IMR-90 (cell line): ENCODE data around the gene VAV3. TPM values are rescaled to one million over a fixed set of nuclear protein-coding genes. Genes with fewer than 3 reads are reported as not detected.

Experiments used
- ATAC-seq: fragments of 200-7000 bp; cut with Tn5 transposase; 2 replicates; pipeline ENCODE4 v1.9.1; 2020; ENCODE audit warnings: low read depth, mild to moderate bottlenecking, moderate library complexity
- BruUV-seq: library from RNA; stranded (reverse); fragments of 400-500 nt; replicated peaks from 2 replicates; lab custom pipeline; 2021; lab: Mats Ljungman, UMichigan
- CTCF ChIA-PET: fragments of 300-600 bp; formaldehyde crosslinking; extraction: SDS; loops from one replicate; lab custom pipeline; 2021; ENCODE audit warnings: antibody characterized with exemption; lab: Yijun Ruan, JAX
- POLR2A ChIA-PET: fragments of 300-600 bp; sonication (Branson Sonifier 250); formaldehyde crosslinking; loops from one replicate; lab custom pipeline; 2022; ENCODE audit warnings: antibody characterized with exemption; ENCODE audit not compliant: unreplicated experiment; lab: Charles Lee
- DNase-seq: peaks from one replicate; pipeline ENCODE4 v3.0.0; 2013
- H2AFZ ChIP-seq: replicated peaks from 2 replicates; pipeline ENCODE3; 2013; ENCODE audit warnings: low read length, mild to moderate bottlenecking; ENCODE audit not compliant: poor library complexity
- H2AK5ac ChIP-seq: 2 replicates; pipeline ENCODE4 v1.6.1; 2013; ENCODE audit warnings: low read depth, low read length, inconsistent platforms
- H2AK9ac ChIP-seq: replicated peaks from 2 replicates; pipeline ENCODE3; 2013; ENCODE audit warnings: mild to moderate bottlenecking, low read depth, low read length, moderate library complexity; ENCODE audit not compliant: poor library complexity
- H2BK120ac ChIP-seq: 2 replicates; pipeline ENCODE4 v1.6.1; 2013; ENCODE audit warnings: low read depth, low read length, inconsistent platforms
- H2BK15ac ChIP-seq: 3 replicates; pipeline ENCODE4 v1.6.1; 2013; ENCODE audit warnings: low read depth, low read length, inconsistent platforms
- H2BK20ac ChIP-seq: 2 replicates; pipeline ENCODE4 v1.6.1; 2013; ENCODE audit warnings: low read depth, mild to moderate bottlenecking, inconsistent platforms, low read length, moderate library complexity
- H2BK5ac ChIP-seq: 2 replicates; pipeline ENCODE4 v1.6.1; 2013; ENCODE audit warnings: mild to moderate bottlenecking, low read depth, low read length, inconsistent platforms; ENCODE audit not compliant: poor library complexity, severe bottlenecking
- H3K14ac ChIP-seq: replicated peaks from 2 replicates; pipeline ENCODE4 v1.6.1; 2013; ENCODE audit warnings: low read depth, low read length, inconsistent platforms
- H3K18ac ChIP-seq: 2 replicates; pipeline ENCODE4 v1.6.1; 2013; ENCODE audit warnings: low read depth, low read length, control low read depth
- H3K23ac ChIP-seq: 2 replicates; pipeline ENCODE4 v1.6.1; 2013; ENCODE audit warnings: low read depth, low read length, inconsistent platforms
- H3K27ac ChIP-seq: 2 replicates; pipeline ENCODE4 v1.5.1; 2013; ENCODE audit warnings: mild to moderate bottlenecking, control low read depth, low read length; ENCODE audit not compliant: insufficient read depth
- H3K27me3 ChIP-seq: 2 replicates; pipeline ENCODE4 v1.6.1; 2013; ENCODE audit warnings: low read length; ENCODE audit not compliant: control insufficient read depth, insufficient read depth
- H3K36me3 ChIP-seq: 2 replicates; pipeline ENCODE4 v1.6.1; 2013; ENCODE audit warnings: low read length, mixed read lengths; ENCODE audit not compliant: control insufficient read depth, insufficient read depth
- H3K4ac ChIP-seq: 2 replicates; pipeline ENCODE4 v1.6.1; 2013; ENCODE audit warnings: low read depth, low read length, inconsistent platforms
- H3K4me1 ChIP-seq: 2 replicates; pipeline ENCODE4 v1.6.1; 2013; ENCODE audit warnings: low read length, mixed read lengths; ENCODE audit not compliant: control insufficient read depth, insufficient read depth
- H3K4me2 ChIP-seq: 2 replicates; pipeline ENCODE4 v1.6.1; 2013; ENCODE audit warnings: low read depth, mild to moderate bottlenecking, control low read depth, low read length, moderate library complexity
- H3K4me3 ChIP-seq: 2 replicates; pipeline ENCODE4 v1.5.1; 2013; ENCODE audit warnings: low read depth, mild to moderate bottlenecking, control low read depth, low read length, moderate library complexity; ENCODE audit not compliant: insufficient read depth
- H3K56ac ChIP-seq: 2 replicates; pipeline ENCODE4 v1.6.1; 2013; ENCODE audit warnings: low read length, inconsistent platforms; ENCODE audit not compliant: insufficient read depth; ENCODE audit errors: extremely low read depth
- H3K79me1 ChIP-seq, 2 experiments: 2 replicates each; pipeline ENCODE4 v1.6.1; 2013; ENCODE audit warnings: low read length in 2 of 2, inconsistent platforms in 1 of 2, low read depth in 1 of 2
- H3K9ac ChIP-seq: 2 replicates; pipeline ENCODE4 v1.6.1; 2013; ENCODE audit warnings: low read depth, low read length, control low read depth
- H3K9me1 ChIP-seq: 2 replicates; pipeline ENCODE4 v1.6.1; 2013; ENCODE audit warnings: low read length, inconsistent platforms; ENCODE audit not compliant: insufficient read depth
- H3K9me3 ChIP-seq: 2 replicates; pipeline ENCODE4 v1.6.1; 2013; ENCODE audit warnings: low read length; ENCODE audit not compliant: control insufficient read depth, insufficient read depth
- H4K20me1 ChIP-seq: 2 replicates; pipeline ENCODE4 v1.6.1; 2013; ENCODE audit warnings: low read length, inconsistent platforms; ENCODE audit not compliant: insufficient read depth
- H4K5ac ChIP-seq: 2 replicates; pipeline ENCODE4 v1.6.1; 2013; ENCODE audit warnings: mild to moderate bottlenecking, low read depth, low read length, control low read depth
- H4K8ac ChIP-seq, 2 experiments: 2 replicates each; pipeline ENCODE4 v1.6.1; 2013; ENCODE audit warnings: low read depth in 2 of 2, low read length in 2 of 2, control low read depth in 1 of 2, inconsistent platforms in 1 of 2
- H4K91ac ChIP-seq: 2 replicates; pipeline ENCODE4 v1.6.1; 2013; ENCODE audit warnings: low read depth, low read length, inconsistent platforms; ENCODE audit not compliant: insufficient read depth
- BHLHE40 ChIP-seq: fragments of 150-350 bp; IDR thresholded peaks from 2 replicates; pipeline ENCODE4 v1.6.1; 2016; ENCODE audit warnings: mild to moderate bottlenecking, low read depth, low read length
- ELK1 ChIP-seq: fragments of 150-350 bp; IDR thresholded peaks from 2 replicates; pipeline ENCODE4 v1.6.1; 2016; ENCODE audit warnings: low read depth, mild to moderate bottlenecking, low read length, moderate library complexity, borderline replicate concordance
- MAZ ChIP-seq: IDR thresholded peaks from 2 replicates; pipeline ENCODE4 v1.6.1; 2012; ENCODE audit warnings: low read depth, mild to moderate bottlenecking, low read length, improper control_type of control experiment, moderate library complexity, borderline replicate concordance
- RAD21 ChIP-seq: IDR thresholded peaks from 2 replicates; pipeline ENCODE4 v1.6.1; 2012; ENCODE audit warnings: low read length, improper control_type of control experiment
- SMC3 ChIP-seq: fragments of 150-350 bp; IDR thresholded peaks from 2 replicates; pipeline ENCODE4 v1.6.1; 2016; ENCODE audit warnings: low read depth, mild to moderate bottlenecking, antibody characterized with exemption, low read length, moderate library complexity
- WGBS, 2 experiments: methylation state at CpG; one replicate each; pipeline versions ENCODE4 v1.1.5 to v1.1.7; 2013; ENCODE audit warnings: missing lambda C conversion rate in 2 of 2; ENCODE audit not compliant: insufficient read length in 1 of 2; ENCODE audit errors: extremely low coverage in 2 of 2; 5-methylcytosine and 5-hydroxymethylcytosine counted together
- dilution Hi-C: fragments of 300-500 bp; cut with HindIII; formaldehyde crosslinking; loops from one replicate; pipeline ENCODE4 v1.14.3; 2018; ENCODE audit warnings: low sequenced_read_pairs; ENCODE audit not compliant: unreplicated experiment
- in situ Hi-C: fragments of 300-500 bp; cut with MboI; formaldehyde crosslinking; loops from 3 replicates; pipeline ENCODE4 v1.14.3; 2019; ENCODE audit warnings: low sequenced_read_pairs, inconsistent platforms, mixed read lengths
- intact Hi-C: fragments of 100-400 bp; cut with micrococcal nuclease; formaldehyde crosslinking; loops from 2 replicates; pipeline ENCODE4 v1.10.0; 2022
- polyA plus RNA-seq, 3 experiments: library from polyadenylated mRNA; depleted of rRNA; stranded (reverse); fragments of >200 nt; gene quantifications; 2 replicates each; pipeline ENCODE4 v1.2.3, GENCODE V29; 2012; ENCODE audit warnings: low replicate concordance in 1 of 3
- total RNA-seq: library from RNA; depleted of rRNA; stranded (reverse); fragments of >200 nt; gene quantifications from 2 replicates; pipeline ENCODE4 v1.2.3, GENCODE V29; 2012

VAV3 gene
- total and polyA plus RNA-seq, 2 of the 4 experiments (the other 2 are of a cell fraction) = 0.12 to 0.18 TPM

DNA sequence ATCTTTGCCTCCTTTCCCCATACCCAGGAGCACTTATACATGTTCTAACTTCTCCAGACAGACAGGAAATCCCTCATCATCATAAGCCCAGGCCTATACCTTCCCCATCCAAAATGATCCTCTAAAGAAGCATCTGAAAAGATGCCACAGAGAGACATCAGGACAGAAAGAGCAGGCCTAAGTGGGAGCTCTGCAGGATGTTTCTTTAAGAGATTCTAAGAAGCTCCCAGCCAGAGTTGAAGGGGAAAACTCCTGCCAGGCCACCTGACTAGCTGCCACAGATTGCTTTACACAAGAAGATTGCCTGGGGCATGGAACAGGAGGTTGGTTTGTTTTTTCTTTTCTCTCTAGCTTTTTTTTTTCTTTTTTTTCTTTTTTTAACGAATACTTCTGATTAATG, 275.8 kb downstream of the VAV3 start:
- Histone ChIP-seq H3K79me1 (no peaks in the 10 kb centered on the region), H4K5ac (no peak overlapping the region), H3K18ac (no peak overlapping the region), H3K9me1 (no peaks in the 10 kb centered on the region), H3K56ac (no peak overlapping the region), H2AK9ac (no peak overlapping the region), H2BK120ac (no peak overlapping the region), H2AK5ac (no peak overlapping the region), H2BK20ac (no peak overlapping the region), H3K23ac (no peak overlapping the region), H2BK15ac (no peak overlapping the region), H3K4me3 (no peak overlapping the region), H4K91ac (no peak overlapping the region), H4K8ac (no peak overlapping the region), H3K27me3 (no peaks in the 10 kb centered on the region), H3K4me2 (no peak overlapping the region), H4K20me1 (no peaks in the 10 kb centered on the region), H2BK5ac (no peak overlapping the region), H3K36me3 (no peaks in the 10 kb centered on the region), H3K9me3 (no peaks in the 10 kb centered on the region), H3K14ac (no peak overlapping the region), H3K9ac (no peak overlapping the region), H3K4ac (no peak overlapping the region), H3K4me1 (no peaks in the 10 kb centered on the region), H2AFZ (no peak overlapping the region), H3K27ac (no peak overlapping the region)
- in situ Hi-C loops = no loop called here
- ChIA-PET CTCF (interaction anchor here (0.6 kb wide), 1 partner anchor 623 kb away, joined by 3 read pairs; no protein-coding TSS in a partner anchor), POLR2A (no interaction called here)
- ATAC-seq = no peak
- no TSS peak for BruUV-seq
- dilution Hi-C loops = no loop called here
- no CpG with 5 or more reads among the region's 1 CpG for WGBS, 2 experiments
- intact Hi-C loops = no loop called here
- TF ChIP-seq MAZ = no peak
- no peak for TF ChIP-seq ELK1
- no peak for TF ChIP-seq BHLHE40
- no peak for TF ChIP-seq RAD21
- TF ChIP-seq SMC3 = no peak
- DNase-seq = no peak
